Esophagus muscularis mucosa (tissue), 4 donors: ENCODE results near the gene CST7. TPM values are rescaled to one million over a fixed set of nuclear protein-coding genes. Genes with fewer than 3 reads are reported as not detected.
A peak's percentile ranks its signal among the peaks of the same experiment; 100 is the strongest.
"Not testable (repeated sequence)": the region's sequence is repeated elsewhere in the genome, so short reads cannot be mapped to it uniquely, and the experiment has no call there.

Experiments used
- DNase-seq: peaks from one replicate; pipeline ENCODE4 v3.0.0-alpha.2; 2017; ENCODE audit errors: extremely low spot score
- H3K27ac ChIP-seq, 4 donors: fragments of 200-600 bp; sonication (generic); replicated peaks in 1 of 4; 1 replicate in 3 of 4; 2 replicates in 1 of 4; pipeline ENCODE4 v1.5.1; 2016 to 2019; ENCODE audit warnings: mild to moderate bottlenecking in 1 of 4
- H3K27me3 ChIP-seq, 4 donors: fragments of 200-600 bp; sonication (generic); one replicate each; pipeline versions ENCODE4 v1.5.1 to v1.6.0; 2016 to 2019
- H3K36me3 ChIP-seq, 4 donors: fragments of 200-600 bp; sonication (generic); one replicate each; pipeline ENCODE4 v1.5.1; 2016 to 2019
- H3K4me1 ChIP-seq, 4 donors: fragments of 200-600 bp; sonication (generic); one replicate each; pipeline ENCODE4 v1.5.1; 2016 to 2019
- H3K4me3 ChIP-seq, 4 donors: fragments of 200-600 bp; sonication (generic); 1 replicate in 2 of 4; 2 replicates in 2 of 4; pipeline ENCODE4 v1.5.1; 2016 to 2019; ENCODE audit warnings: mild to moderate bottlenecking in 4 of 4, moderate library complexity in 1 of 4
- H3K9me3 ChIP-seq, 4 donors: fragments of 200-600 bp; sonication (generic); 1 replicate in 3 of 4; 2 replicates in 1 of 4; pipeline ENCODE4 v1.5.1; 2016 to 2019
- CTCF ChIP-seq, 3 experiments: fragments of 200-600 bp in 2 of 3; fragments of 450-650 bp in 1 of 3; sonication (generic) in 2 of 3; IDR thresholded peaks; one replicate each; pipeline ENCODE4 v1.5.1; 2017 to 2019; ENCODE audit warnings: antibody characterized with exemption in 3 of 3, mild to moderate bottlenecking in 2 of 3, moderate library complexity in 1 of 3
- EP300 ChIP-seq: sonication (generic); formaldehyde crosslinking; IDR thresholded peaks from one replicate; pipeline ENCODE4 v1.6.1; 2017; ENCODE audit warnings: antibody characterized with exemption
- POLR2A ChIP-seq: fragments of 450-650 bp; IDR thresholded peaks from one replicate; pipeline ENCODE4 v1.6.1; 2017; ENCODE audit warnings: antibody characterized with exemption, moderate library complexity, mild to moderate bottlenecking, low read depth
- POLR2AphosphoS5 ChIP-seq, 2 donors: sonication (generic); formaldehyde crosslinking; IDR thresholded peaks; one replicate each; pipeline ENCODE4 v1.6.1; 2017; ENCODE audit warnings: antibody characterized with exemption in 2 of 2
- WGBS: methylation state at CpG from one replicate; pipeline ENCODE4 v1.1.5; 2018; 5-methylcytosine and 5-hydroxymethylcytosine counted together
- intact Hi-C: fragments of 100-400 bp; cut with DNase I; formaldehyde crosslinking; loops from one replicate; pipeline ENCODE4 v1.15.1; 2023
- total RNA-seq, 4 donors: library from RNA; depleted of rRNA; stranded (reverse); fragments of >200 nt; gene quantifications; one replicate each; pipeline versions ENCODE4 v1.1.0 to v1.2.1, GENCODE V29; 2016

Gene CST7
- total RNA-seq, 4 donors from 2014 or later: 1.2 to 13.8 (median 1.5) TPM; not detected in 1

- DNase-seq: no peak
- H3K27me3 ChIP-seq: peaks cover 0 to 6% (median 0%) of the 10 kb centered on the region in 4 donors
- intact Hi-C loops: loop anchor here (5.0 kb wide), 1 partner anchor 755 kb away; no protein-coding TSS in a partner anchor
- H3K4me3 ChIP-seq: no peak overlapping the region
- peaks cover 0 to 10% (median 9%) of the 10 kb centered on the region in 4 donors for H3K4me1 ChIP-seq
- H3K9me3 ChIP-seq: no peaks in the 10 kb centered on the region
- H3K27ac ChIP-seq: no peak overlapping the region
- 96% methylated on average over 7 of the region's 7 CpGs for WGBS
- no peak for TF ChIP-seq CTCF (IDR thresholded peaks at IDR 0.05)
- no peak for TF ChIP-seq POLR2AphosphoS5 (IDR thresholded peaks at IDR 0.05)
- TF ChIP-seq POLR2A: no peak
- TF ChIP-seq EP300: no peak
- no peaks in the 10 kb centered on the region for H3K36me3 ChIP-seq
Observed at GRCh38 chr20:24917056-24917455, 32.0 kb upstream of the CST7 start.

- Histone ChIP-seq H3K27ac (no peak overlapping the region), H3K4me3 (peak overlapping the region in 2 of 4 donors; percentile 14 to 37), H3K4me1 (peaks cover 0 to 10% (median 9%) of the 10 kb centered on the region in 4 donors), H3K36me3 (no peaks in the 10 kb centered on the region), H3K9me3 (no peaks in the 10 kb centered on the region), H3K27me3 (peaks cover 0 to 6% (median 0%) of the 10 kb centered on the region in 4 donors)
- WGBS: 28% methylated on average over 20 of the region's 34 CpGs
- TF ChIP-seq EP300: no peak
- TF ChIP-seq CTCF (IDR thresholded peaks at IDR 0.05): peak; percentile 62 to 77 (median 64)
- intact Hi-C loops: loop anchor here (5.0 kb wide), 1 partner anchor 756 kb away; no protein-coding TSS in a partner anchor
- DNase-seq: no peak
Observed at GRCh38 chr20:24917797-24918578, 31.1 kb upstream of the CST7 start.

DNA sequence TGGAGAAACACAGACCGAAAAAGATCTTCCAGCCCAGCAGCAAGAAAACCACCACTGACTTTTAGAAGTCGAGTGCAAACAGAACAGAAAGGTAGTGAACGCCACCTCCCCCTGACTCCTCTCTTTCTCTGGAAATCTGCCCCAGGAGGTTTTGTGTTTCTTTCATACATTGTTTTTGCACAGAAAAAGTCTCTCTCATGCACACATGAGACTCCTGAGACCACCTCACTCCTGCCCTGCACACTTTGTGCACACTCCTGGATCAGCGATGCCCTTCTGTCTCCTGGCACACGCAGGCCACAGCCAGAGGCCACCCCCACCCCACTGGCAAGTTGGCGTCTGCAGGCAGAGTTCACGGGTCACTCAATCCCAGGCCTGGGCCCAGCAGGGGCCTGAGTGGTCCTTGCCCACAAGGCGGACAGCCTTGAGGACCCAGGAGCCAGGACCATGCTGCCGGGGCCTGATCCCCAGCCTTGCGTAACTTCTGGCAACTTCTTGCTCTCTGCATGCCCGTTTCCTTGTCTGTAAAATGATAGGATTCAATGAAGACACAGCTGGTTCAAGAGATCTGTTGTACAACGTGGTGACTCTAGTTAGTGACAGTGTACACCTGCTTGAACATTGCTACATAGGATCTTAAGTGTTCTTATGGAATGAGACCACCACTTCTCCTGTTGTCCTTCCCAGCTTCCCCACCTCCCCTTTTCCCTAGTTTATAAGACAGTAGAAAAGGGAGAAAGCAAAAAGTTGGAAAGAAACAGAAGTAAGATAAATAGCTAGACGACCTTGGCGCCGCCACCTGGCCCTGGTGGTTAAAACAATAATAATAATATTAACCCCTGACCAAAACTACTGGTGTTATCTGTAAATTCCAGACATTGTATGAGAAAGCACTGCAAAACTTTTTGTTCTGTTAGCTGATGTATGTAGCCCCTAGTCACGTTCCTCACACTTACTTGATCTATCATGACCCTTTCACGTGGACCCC lies 30.2 kb upstream of the CST7 start:
- 56% methylated on average over 13 of the region's 17 CpGs for WGBS
- intact Hi-C loops: loop anchor here (5.0 kb wide), 1 partner anchor 757 kb away; no protein-coding TSS in a partner anchor
- peak in 1 of 3 experiments; percentile 0 for TF ChIP-seq CTCF (IDR thresholded peaks at IDR 0.05)
- no peak for TF ChIP-seq POLR2AphosphoS5 (IDR thresholded peaks at IDR 0.05)
- no peak for DNase-seq
- Histone ChIP-seq H3K27ac (no peak overlapping the region), H3K4me1 (peaks cover 0 to 10% (median 9%) of the 10 kb centered on the region in 4 donors), H3K4me3 (no peak overlapping the region), H3K36me3 (no peaks in the 10 kb centered on the region), H3K9me3 (no peaks in the 10 kb centered on the region), H3K27me3 (peaks cover 0 to 6% (median 0%) of the 10 kb centered on the region in 4 donors)

GRCh38 chr20:24919665-24920064 lies 29.4 kb upstream of the CST7 start:
- not testable (repeated sequence) for H3K27ac ChIP-seq, DNase-seq, H3K4me3 ChIP-seq, H3K9me3 ChIP-seq, H3K36me3 ChIP-seq, H3K4me1 ChIP-seq, H3K27me3 ChIP-seq
- WGBS: 89% methylated on average over 14 of the region's 15 CpGs
- intact Hi-C loops: loop anchor here (5.0 kb wide), 1 partner anchor 757 kb away; no protein-coding TSS in a partner anchor

DNA sequence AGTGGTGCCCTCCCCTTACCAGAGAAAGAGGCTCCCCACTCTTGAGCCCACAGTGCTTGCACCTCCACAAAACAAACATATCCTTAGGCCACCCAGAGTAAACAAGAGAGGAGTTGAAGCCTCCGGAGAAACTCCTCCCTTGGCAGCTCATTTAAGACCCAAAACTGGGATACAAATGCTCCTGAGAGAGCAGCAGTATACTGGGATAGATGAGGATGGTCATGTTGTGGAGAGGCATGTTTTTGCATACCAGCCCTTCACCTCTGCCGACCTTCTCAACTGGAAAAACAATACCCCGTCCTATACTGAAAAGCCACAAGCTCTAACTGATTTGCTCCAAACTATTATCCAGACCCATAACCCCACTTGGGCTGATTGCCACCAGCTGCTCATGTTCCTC lies 28.4 kb upstream of the CST7 start:
- H3K36me3 ChIP-seq, intact Hi-C loops, DNase-seq, H3K4me1 ChIP-seq, H3K27ac ChIP-seq, H3K4me3 ChIP-seq, H3K9me3 ChIP-seq, H3K27me3 ChIP-seq: not testable (repeated sequence)
- WGBS: 58% methylated on average over 3 of the region's 3 CpGs

DNA sequence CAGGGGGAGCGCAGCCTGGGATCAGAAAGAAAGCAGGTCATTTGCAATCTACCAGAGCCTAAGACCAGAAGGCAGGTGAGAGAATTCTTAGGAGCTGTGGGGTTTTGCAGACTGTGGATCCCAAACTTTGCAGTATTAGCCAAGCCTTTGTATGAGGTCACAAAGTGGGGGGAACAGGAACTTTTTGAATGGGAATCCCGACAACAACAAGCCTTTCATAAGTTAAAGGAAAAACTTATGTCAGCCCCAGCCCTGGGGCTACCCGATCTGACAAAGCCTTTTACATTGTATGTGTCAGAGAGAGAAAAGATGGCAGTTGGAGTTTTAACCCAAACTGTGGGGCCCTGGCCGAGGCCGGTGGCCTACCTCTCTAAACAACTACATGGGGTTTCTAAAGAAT lies 19.8 kb upstream of the CST7 start:
- H3K9me3 ChIP-seq, H3K36me3 ChIP-seq, H3K4me3 ChIP-seq, H3K27ac ChIP-seq, DNase-seq, intact Hi-C loops, H3K4me1 ChIP-seq, H3K27me3 ChIP-seq: not testable (repeated sequence)
- 84% methylated on average over 4 of the region's 5 CpGs for WGBS

GRCh38 chr20:24929867-24930723 lies 19.0 kb upstream of the CST7 start:
- WGBS: 58% methylated on average over 11 of the region's 13 CpGs
- H3K9me3 ChIP-seq, H3K27ac ChIP-seq, H3K4me1 ChIP-seq, H3K27me3 ChIP-seq, intact Hi-C loops, DNase-seq, H3K36me3 ChIP-seq, H3K4me3 ChIP-seq: not testable (repeated sequence)
